ENCODE data around the gene SURF1.
"Not testable (repeated sequence)": the region's sequence is repeated elsewhere in the genome, so short reads cannot be mapped to it uniquely, and the experiment has no call there.

SURF1 gene, protein sequence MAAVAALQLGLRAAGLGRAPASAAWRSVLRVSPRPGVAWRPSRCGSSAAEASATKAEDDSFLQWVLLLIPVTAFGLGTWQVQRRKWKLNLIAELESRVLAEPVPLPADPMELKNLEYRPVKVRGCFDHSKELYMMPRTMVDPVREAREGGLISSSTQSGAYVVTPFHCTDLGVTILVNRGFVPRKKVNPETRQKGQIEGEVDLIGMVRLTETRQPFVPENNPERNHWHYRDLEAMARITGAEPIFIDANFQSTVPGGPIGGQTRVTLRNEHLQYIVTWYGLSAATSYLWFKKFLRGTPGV

GRCh38 chr9:133356391-133357091 lies at the start of gene SURF1, which contains the start of gene SURF2:
Gene SURF1, minus strand, starts transcription at chr9:133356487. Its CDS starts 34 bp downstream, at chr9:133356453.
Gene SURF2, plus strand, starts transcription at chr9:133356550. Its CDS starts 43 bp downstream, at chr9:133356593.
- peak; percentile 69 for DNase-seq

DNA sequence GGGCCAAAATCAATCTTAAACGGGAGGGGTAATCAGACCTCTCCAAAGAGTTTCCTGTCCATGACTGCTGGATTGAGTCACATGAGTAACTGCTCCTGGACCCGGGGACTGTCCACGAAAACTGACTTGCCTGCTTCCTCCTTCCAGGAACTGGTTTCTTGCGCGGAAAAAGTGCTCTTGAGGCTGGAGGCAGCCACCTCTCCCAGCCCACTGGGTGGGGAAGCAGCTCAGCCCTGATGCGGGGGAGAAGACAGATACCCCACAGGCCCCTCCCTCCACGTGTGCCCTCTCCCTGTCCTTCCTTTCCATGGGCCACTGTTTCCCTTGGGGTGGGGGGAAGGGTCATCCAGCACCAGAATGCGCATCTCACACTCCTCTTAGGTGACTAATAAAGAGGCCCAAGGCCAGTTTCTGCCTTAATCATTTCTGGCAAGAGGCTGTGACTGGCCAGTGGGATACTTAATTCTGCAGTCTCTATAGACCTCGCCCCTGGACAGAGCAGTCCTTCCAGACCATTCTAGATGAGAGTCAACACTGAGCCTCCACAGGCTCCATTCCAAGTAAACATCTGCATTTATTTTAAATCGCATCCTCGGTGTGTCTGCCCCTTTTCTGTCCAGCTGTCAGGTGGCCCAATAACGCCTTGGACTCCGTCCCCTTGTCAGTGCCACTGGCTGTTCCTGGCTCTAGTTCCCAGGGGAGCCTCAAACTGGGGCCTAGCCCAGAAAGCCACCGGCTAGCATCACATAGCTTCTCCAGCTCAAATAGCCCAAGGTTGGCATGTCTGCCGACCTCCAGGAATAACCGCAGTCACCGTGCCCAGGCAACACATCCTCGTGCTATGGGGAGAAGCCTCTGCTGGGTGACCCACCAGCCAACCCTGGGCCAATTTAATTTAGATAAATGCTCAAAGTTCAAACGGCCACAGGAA lies 49.5 kb upstream of the SURF1 start:
- no peak for DNase-seq

- DNase-seq = no peak
These were observed 48.2 kb upstream of the SURF1 start for GRCh38 chr9:133404454-133405002.

GRCh38 chr9:133403766-133404453 lies 47.6 kb upstream of the SURF1 start:
- DNase-seq = no peak

- DNase-seq = no peak
These were observed 46.4 kb upstream of the SURF1 start for GRCh38 chr9:133402689-133403088.

DNA sequence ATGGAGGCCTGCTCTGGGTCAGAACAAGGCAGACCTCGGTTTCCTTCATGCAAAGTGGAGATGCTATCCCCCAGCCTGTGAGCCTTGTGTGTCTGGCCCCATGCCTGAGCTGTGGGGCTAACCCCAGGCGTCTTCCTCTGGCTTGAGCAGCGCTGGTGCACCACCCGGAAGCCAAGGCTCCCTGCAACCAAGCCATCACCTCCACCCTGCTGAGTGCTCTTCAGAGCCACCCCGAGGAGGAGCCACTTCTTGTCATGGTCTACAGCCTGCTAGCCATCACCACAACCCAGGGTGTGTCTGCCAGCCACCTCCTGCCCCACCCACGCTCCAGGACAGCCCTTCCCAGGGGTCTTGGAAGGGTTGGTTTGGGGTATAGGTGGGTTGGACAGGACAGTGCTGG lies 45.3 kb upstream of the SURF1 start:
- no peak for DNase-seq

- DNase-seq = no peak
These were observed 44.0 kb upstream of the SURF1 start for GRCh38 chr9:133400292-133400691.

DNA sequence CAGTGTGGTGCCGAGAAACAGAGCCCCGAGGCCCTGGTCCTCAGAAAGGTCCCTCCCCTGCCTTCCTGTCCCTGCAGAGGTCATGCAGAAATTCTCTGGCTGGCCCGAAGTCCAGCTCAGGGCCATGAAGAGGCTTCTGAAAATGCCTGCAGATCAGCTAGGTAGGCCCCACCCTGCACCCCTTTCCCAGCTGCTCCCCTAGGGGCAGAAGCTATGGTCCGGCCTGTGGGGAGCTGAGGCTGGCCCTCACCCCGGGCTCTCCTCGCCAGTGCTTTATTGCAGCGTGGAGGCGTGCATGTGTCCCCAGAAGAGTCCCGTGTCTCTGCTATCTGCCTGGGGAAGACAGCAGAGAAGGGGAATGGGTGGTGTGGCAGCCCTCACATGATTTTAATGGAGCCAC lies 41.6 kb upstream of the SURF1 start:
- no peak for DNase-seq

GRCh38 chr9:133397370-133397769 lies 41.1 kb upstream of the SURF1 start:
- no peak for DNase-seq

DNA sequence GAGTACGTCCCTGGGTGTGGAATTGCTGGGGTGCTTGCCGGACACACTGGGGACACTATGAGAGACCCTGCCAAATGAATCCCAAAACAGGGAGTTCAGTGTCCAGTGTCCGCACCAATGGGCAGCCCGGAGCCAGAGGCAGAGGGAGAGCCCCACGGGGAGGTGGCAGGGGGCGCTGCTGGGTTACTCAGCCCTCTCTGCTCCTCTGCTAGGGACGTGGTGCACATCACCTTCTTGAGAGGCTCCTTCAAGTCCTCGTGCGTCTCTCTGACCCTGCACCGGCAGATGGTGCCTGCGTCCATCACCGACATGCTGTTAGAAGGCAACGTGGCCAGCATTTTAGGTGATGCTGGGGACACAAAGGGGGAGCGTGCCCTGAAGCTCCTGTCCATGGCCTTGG lies 40.7 kb upstream of the SURF1 start:
- no peak for DNase-seq

GRCh38 chr9:133394687-133395271 lies 38.5 kb upstream of the SURF1 start:
- DNase-seq = no peak

GRCh38 chr9:133393399-133393798 lies 37.1 kb upstream of the SURF1 start:
- no peak for DNase-seq

- not testable (repeated sequence) for DNase-seq
These were observed 36.0 kb upstream of the SURF1 start for GRCh38 chr9:133392308-133392707.

- not testable (repeated sequence) for DNase-seq
These were observed 35.2 kb upstream of the SURF1 start for GRCh38 chr9:133391449-133391848.

- DNase-seq = no peak
These were observed 34.4 kb upstream of the SURF1 start for GRCh38 chr9:133390713-133391112.

DNA sequence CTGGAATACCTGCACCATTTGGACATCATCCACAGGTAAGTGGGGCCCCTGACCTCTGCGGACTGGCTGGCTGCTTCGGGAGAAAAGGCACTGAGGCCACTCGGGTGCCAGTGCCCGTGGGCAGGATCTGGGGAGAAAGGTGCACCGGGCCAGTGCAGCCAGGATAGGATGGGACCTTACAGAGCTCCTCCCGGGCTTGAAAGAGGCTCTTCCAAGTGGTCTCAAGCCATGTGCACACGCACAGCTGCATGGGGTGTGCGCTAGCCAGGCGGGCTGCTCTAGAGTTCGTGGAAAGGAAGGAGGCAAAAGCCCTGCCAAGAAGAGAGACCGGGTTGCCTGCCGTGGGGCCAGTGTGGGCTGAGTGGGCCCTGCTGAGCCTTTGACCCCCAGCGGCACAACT lies 33.3 kb upstream of the SURF1 start:
- DNase-seq = no peak

GRCh38 chr9:133389025-133389557 lies 32.8 kb upstream of the SURF1 start:
- no peak for DNase-seq

- DNase-seq = no peak
These were observed 31.4 kb upstream of the SURF1 start for GRCh38 chr9:133387680-133388079.

DNA sequence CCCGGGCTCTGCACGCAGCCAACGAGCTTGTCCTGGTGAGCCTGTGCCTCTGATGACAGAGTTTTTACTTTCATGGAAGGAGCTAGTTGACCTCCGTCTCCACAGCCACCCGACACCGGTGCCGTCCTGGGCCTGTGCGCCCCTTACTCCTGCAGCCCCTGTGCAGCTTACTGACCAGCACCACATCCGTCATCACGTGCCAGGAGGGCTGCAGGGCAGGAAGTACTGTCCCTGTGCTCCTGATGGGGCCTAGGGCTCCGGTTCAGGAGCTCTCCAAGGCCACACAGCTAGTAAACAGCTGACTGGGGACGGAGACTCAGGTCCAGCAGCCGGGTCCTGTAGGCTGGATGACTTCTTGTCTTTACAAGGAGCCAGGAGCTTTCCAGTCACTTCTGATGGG lies 30.1 kb upstream of the SURF1 start:
- DNase-seq = no peak

DNA sequence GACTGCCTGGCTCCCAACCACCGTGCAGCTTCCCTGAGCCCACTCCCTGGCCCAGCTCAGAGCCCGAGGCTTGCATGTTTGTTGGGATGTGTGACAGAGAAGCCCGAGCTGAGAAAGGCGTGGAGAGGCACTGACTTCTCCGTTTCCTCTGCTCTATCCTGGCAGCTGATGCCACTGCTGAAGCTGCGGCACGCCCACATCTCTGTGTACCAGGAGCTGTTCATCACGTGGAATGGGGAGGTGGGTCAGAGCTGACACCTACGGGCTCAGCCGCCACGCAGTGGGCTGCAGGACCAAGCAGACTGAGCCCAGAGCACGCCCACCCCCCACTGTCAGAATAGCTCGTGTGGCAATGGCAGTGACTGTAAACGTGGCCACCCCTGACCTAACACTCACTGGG lies 29.2 kb upstream of the SURF1 start:
- DNase-seq = no peak

- no peak for DNase-seq
These were observed 28.5 kb upstream of the SURF1 start for GRCh38 chr9:133384736-133385321.

Measured in KG1 (cell line).